Esophagus squamous epithelium (tissue), 4 donors: Measurements from ENCODE around the gene PRKCQ.

Experiments used
- POLR2A ChIP-seq, 4 donors: fragments of 450-650 bp; IDR thresholded peaks; one replicate each; pipeline ENCODE4 v1.6.1; 2017; ENCODE audit warnings: antibody characterized with exemption in 4 of 4, mild to moderate bottlenecking in 4 of 4, moderate library complexity in 3 of 4
- TF ChIP-seq, protein P1 (sequence below), 6 experiments: fragments of 450-650 bp in 4 of 6; fragments of 200-600 bp in 2 of 6; sonication (generic) in 2 of 6; IDR thresholded peaks; one replicate each; pipeline ENCODE4 v1.5.1; 2016 to 2019; ENCODE audit warnings: antibody characterized with exemption in 6 of 6, mild to moderate bottlenecking in 4 of 6, moderate library complexity in 4 of 6

DNA sequence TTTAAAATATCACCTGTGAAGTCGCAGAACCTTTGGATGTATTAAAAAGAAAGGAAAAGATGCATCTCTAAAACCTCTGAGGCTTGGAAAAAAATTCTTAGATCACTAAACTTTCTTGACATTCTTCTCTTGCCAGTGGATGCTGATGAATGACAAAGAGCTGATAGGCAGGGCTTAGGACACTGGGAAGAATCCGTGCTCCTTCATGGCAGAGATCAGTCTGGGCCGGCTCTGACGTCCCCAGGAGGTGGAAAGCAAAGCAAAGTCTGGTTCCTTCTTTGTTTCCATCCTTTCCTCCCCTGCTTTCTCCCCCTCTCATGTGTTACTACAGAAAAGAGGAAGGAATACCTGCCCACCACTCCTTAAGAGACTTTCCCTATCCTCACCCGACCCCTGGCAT, 161.9 kb downstream of the PRKCQ start:
- no peak for TF ChIP-seq POLR2A (IDR thresholded peaks at IDR 0.05)
- TF ChIP-seq, protein P1, sequence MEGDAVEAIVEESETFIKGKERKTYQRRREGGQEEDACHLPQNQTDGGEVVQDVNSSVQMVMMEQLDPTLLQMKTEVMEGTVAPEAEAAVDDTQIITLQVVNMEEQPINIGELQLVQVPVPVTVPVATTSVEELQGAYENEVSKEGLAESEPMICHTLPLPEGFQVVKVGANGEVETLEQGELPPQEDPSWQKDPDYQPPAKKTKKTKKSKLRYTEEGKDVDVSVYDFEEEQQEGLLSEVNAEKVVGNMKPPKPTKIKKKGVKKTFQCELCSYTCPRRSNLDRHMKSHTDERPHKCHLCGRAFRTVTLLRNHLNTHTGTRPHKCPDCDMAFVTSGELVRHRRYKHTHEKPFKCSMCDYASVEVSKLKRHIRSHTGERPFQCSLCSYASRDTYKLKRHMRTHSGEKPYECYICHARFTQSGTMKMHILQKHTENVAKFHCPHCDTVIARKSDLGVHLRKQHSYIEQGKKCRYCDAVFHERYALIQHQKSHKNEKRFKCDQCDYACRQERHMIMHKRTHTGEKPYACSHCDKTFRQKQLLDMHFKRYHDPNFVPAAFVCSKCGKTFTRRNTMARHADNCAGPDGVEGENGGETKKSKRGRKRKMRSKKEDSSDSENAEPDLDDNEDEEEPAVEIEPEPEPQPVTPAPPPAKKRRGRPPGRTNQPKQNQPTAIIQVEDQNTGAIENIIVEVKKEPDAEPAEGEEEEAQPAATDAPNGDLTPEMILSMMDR (IDR thresholded peaks at IDR 0.05), result no peak
